GM12878 (cell line): Measurements from ENCODE around the gene SLC7A1. TPM values are rescaled to one million over a fixed set of nuclear protein-coding genes. Genes with fewer than 3 reads are reported as not detected.

Experiments used
- ATAC-seq: fragments of 200-7000 bp; cut with Tn5 transposase; 3 replicates; pipeline ENCODE4 v1.9.1; 2020; ENCODE audit warnings: mild to moderate bottlenecking, moderate library complexity
- BruUV-seq: library from RNA; stranded (reverse); fragments of 400-500 nt; replicated peaks from 2 replicates; lab custom pipeline; 2021; lab: Mats Ljungman, UMichigan
- CTCF ChIA-PET: fragments of 300-600 bp; sonication (Branson Sonifier 250); formaldehyde crosslinking; extraction: SDS; loops from one replicate; lab custom pipeline; 2021; ENCODE audit warnings: inconsistent platforms; lab: Yijun Ruan, JAX
- POLR2A ChIA-PET: fragments of 350-600 bp; formaldehyde crosslinking; extraction: SDS; loops from one replicate; lab custom pipeline; 2021; ENCODE audit warnings: inconsistent platforms; lab: Charles Lee
- RAD21 ChIA-PET: fragments of 300-600 bp; sonication (Branson Sonifier 250); formaldehyde crosslinking; loops from one replicate; lab custom pipeline; 2023; ENCODE audit warnings: antibody characterized with exemption; ENCODE audit not compliant: unreplicated experiment; lab: Charles Lee
- SMC1A ChIA-PET: fragments of 300-600 bp; sonication (Branson Sonifier 250); formaldehyde crosslinking; loops from one replicate; lab custom pipeline; 2023; ENCODE audit not compliant: unreplicated experiment, uncharacterized antibody; lab: Charles Lee
- DNase-seq: peaks from one replicate; pipeline ENCODE4 v3.0.0-alpha.2; 2011; ENCODE audit warnings: low read depth, low spot score
- FAIRE-seq: peaks from 3 replicates; lab custom pipeline; 2011; peaks lifted over from hg19 to GRCh38; lab: Jason Lieb, UNC
- H2AFZ ChIP-seq: 2 replicates; pipeline ENCODE4 v1.6.0; 2011; ENCODE audit warnings: low read depth, low read length, control low read depth; ENCODE audit not compliant: control insufficient read depth
- H3K27ac ChIP-seq: 2 replicates; pipeline ENCODE4 v1.5.1; 2011; ENCODE audit warnings: control low read depth; ENCODE audit not compliant: control insufficient read depth, insufficient read depth
- H3K27me3 ChIP-seq, 2 experiments: replicated peaks in 1 of 2; 2 replicates each; pipeline versions ENCODE4 v1.6.0 to v1.6.1; 2011; ENCODE audit warnings: low read length in 1 of 2; ENCODE audit not compliant: control insufficient read depth in 2 of 2, insufficient read depth in 2 of 2
- H3K36me3 ChIP-seq, 2 experiments: 2 replicates each; pipeline ENCODE4 v1.5.1; 2011; ENCODE audit warnings: low read length in 1 of 2; ENCODE audit not compliant: control insufficient read depth in 2 of 2, insufficient read depth in 2 of 2
- H3K4me1 ChIP-seq: 2 replicates; pipeline ENCODE4 v1.6.1; 2011; ENCODE audit warnings: mild to moderate bottlenecking, low read length, moderate library complexity, mixed read lengths; ENCODE audit not compliant: control insufficient read depth, insufficient read depth
- H3K4me2 ChIP-seq: 2 replicates; pipeline ENCODE4 v1.6.0; 2011; ENCODE audit warnings: control low read depth; ENCODE audit not compliant: control insufficient read depth, insufficient read depth
- H3K4me3 ChIP-seq: fragments of 200-600 bp; sonication (generic); 2 replicates; pipeline ENCODE4 v1.5.1; 2016
- H3K79me2 ChIP-seq: 2 replicates; pipeline ENCODE4 v1.6.0; 2011; ENCODE audit warnings: low read length; ENCODE audit not compliant: control insufficient read depth, insufficient read depth
- H3K9ac ChIP-seq: 2 replicates; pipeline ENCODE4 v1.8.0; 2011; ENCODE audit warnings: low read length, control low read depth, mixed read lengths; ENCODE audit not compliant: control insufficient read depth, insufficient read depth
- H3K9me3 ChIP-seq: replicated peaks from 3 replicates; pipeline ENCODE4 v1.5.1; 2011; ENCODE audit warnings: mild to moderate bottlenecking, low read length; ENCODE audit not compliant: control insufficient read depth, insufficient read depth
- H4K20me1 ChIP-seq: 2 replicates; pipeline ENCODE4 v1.6.0; 2011; ENCODE audit not compliant: control insufficient read depth, insufficient read depth
- ATF2 ChIP-seq: IDR thresholded peaks from 2 replicates; pipeline ENCODE4 v1.6.1; 2012; ENCODE audit warnings: low read length, inconsistent platforms
- BHLHE40 ChIP-seq, 2 experiments: fragments of 450-650 bp in 1 of 2; IDR thresholded peaks; 2 replicates each; pipeline ENCODE4 v1.6.1; 2011 to 2017; ENCODE audit warnings: low read depth in 2 of 2, borderline replicate concordance in 1 of 2, improper control_type of control experiment in 1 of 2, low read length in 1 of 2, mild to moderate bottlenecking in 1 of 2
- CBX5 ChIP-seq: sonication (generic); IDR thresholded peaks from 2 replicates; pipeline ENCODE4 v1.6.1; 2016; ENCODE audit warnings: low read depth, moderate library complexity, mild to moderate bottlenecking, inconsistent platforms
- CUX1 ChIP-seq: IDR thresholded peaks from 2 replicates; pipeline ENCODE4 v1.6.1; 2012; ENCODE audit warnings: improper control_type of control experiment, low read depth, low read length; ENCODE audit not compliant: insufficient replicate concordance
- FOS ChIP-seq: IDR thresholded peaks from 3 replicates; pipeline ENCODE4 v1.6.1; 2011; ENCODE audit warnings: borderline replicate concordance; ENCODE audit not compliant: insufficient read length; ENCODE audit errors: extremely low read depth
- KDM1A ChIP-seq: fragments of 200-600 bp; sonication (generic); IDR thresholded peaks from 2 replicates; pipeline ENCODE4 v1.6.1; 2016; ENCODE audit warnings: borderline replicate concordance
- NFYA ChIP-seq: IDR thresholded peaks from 2 replicates; pipeline ENCODE4 v1.6.1; 2011; ENCODE audit warnings: low read depth, mild to moderate bottlenecking, low read length, improper control_type of control experiment, borderline replicate concordance
- PKNOX1 ChIP-seq: fragments of 450-650 bp; IDR thresholded peaks from 2 replicates; pipeline ENCODE4 v1.6.1; 2016; ENCODE audit warnings: mild to moderate bottlenecking
- RUNX3 ChIP-seq: IDR thresholded peaks from 2 replicates; pipeline ENCODE4 v1.6.1; 2012; ENCODE audit warnings: low read length, inconsistent platforms
- SIN3A ChIP-seq: IDR thresholded peaks from 2 replicates; pipeline ENCODE4 v1.6.1; 2012; ENCODE audit warnings: low read depth, low read length, improper control_type of control experiment
- SUZ12 ChIP-seq: fragments of 200-600 bp; sonication (generic); IDR thresholded peaks from one replicate; pipeline ENCODE4 v1.6.1; 2018; ENCODE audit warnings: antibody characterized with exemption, mild to moderate bottlenecking; ENCODE audit not compliant: unreplicated experiment
- USF1 ChIP-seq: IDR thresholded peaks from 2 replicates; pipeline ENCODE4 v1.6.1; 2011; ENCODE audit warnings: borderline replicate concordance, low read depth, mild to moderate bottlenecking, moderate library complexity, mixed read lengths, low read length; ENCODE audit not compliant: insufficient read depth; ENCODE audit errors: extremely low read length
- USF2 ChIP-seq: IDR thresholded peaks from 2 replicates; pipeline ENCODE4 v1.6.1; 2011; ENCODE audit warnings: low read depth, low read length, improper control_type of control experiment, borderline replicate concordance
- WGBS: methylation state at CpG from one replicate; pipeline ENCODE4 v1.1.6; 2016; ENCODE audit warnings: low lambda C conversion rate; ENCODE audit not compliant: insufficient replicate concordance, insufficient coverage; ENCODE audit errors: missing lambda C conversion rate; 5-methylcytosine and 5-hydroxymethylcytosine counted together
- in situ Hi-C: fragments of 300-500 bp; cut with MboI; formaldehyde crosslinking; loops from 9 replicates; pipeline ENCODE4 v1.14.3; 2018; ENCODE audit warnings: mixed read lengths
- intact Hi-C: fragments of 100-400 bp; cut with micrococcal nuclease; formaldehyde crosslinking; loops from one replicate; pipeline ENCODE4 v1.14.2; 2022; ENCODE audit not compliant: unreplicated experiment
- polyA plus RNA-seq, 11 experiments: library from polyadenylated mRNA; depleted of rRNA in 4 of 11; unstranded in 6 of 11; stranded (reverse) in 5 of 11; fragments of >200 nt; fragmentation: Nextera tagmentation in 4 of 11; fragmentation: Illumina TruSeq in 1 of 11; extraction: Ambion mirVana in 4 of 11; extraction: Trizol in 1 of 11; gene quantifications; 1 replicate in 1 of 11; 2 replicates in 10 of 11; pipeline versions ENCODE4 v1.2.1 to v1.2.3, GENCODE V29; 2011 to 2016; ENCODE audit warnings: inconsistent platforms in 2 of 11, missing spikeins in 2 of 11, low read depth in 1 of 11
- total RNA-seq, 4 experiments: library from RNA; depleted of rRNA in 3 of 4; stranded (reverse); fragments of >200 nt in 3 of 4; fragmentation: Illumina TruSeq in 1 of 4; extraction: Trizol in 1 of 4; gene quantifications; 2 replicates each; pipeline versions ENCODE4 v1.2.1 to v1.2.3, GENCODE V29; 2013 to 2021

The SLC7A1 gene
- total and polyA plus RNA-seq, 10 of the 15 experiments (the other 5 are each of a cell fraction or from before 2014, with no cell fraction given), result 6.4 to 91.7 (median 23.4) TPM

GRCh38 chr13:29529754-29530153, 65.7 kb downstream of the SLC7A1 start:
- RAD21 ChIA-PET, result no interaction called here
- ATAC-seq (no peak), FAIRE-seq (no peak), DNase-seq (no peak)
- H3K27me3 ChIP-seq, result no peaks in the 10 kb centered on the region
- no peaks in the 10 kb centered on the region for H4K20me1 ChIP-seq
- SMC1A ChIA-PET, result no interaction called here
- H3K4me3 ChIP-seq, result no peak overlapping the region
- no peaks in the 10 kb centered on the region for H3K79me2 ChIP-seq
- no peak overlapping the region for H3K27ac ChIP-seq
- intact Hi-C loops, result no loop called here
- no peak overlapping the region for H3K9ac ChIP-seq
- H3K9me3 ChIP-seq, result no peaks in the 10 kb centered on the region
- 96% methylated on average over 5 of the region's 5 CpGs for WGBS
- H3K4me2 ChIP-seq, result no peak overlapping the region
- H3K4me1 ChIP-seq, result no peaks in the 10 kb centered on the region
- in situ Hi-C loops, result no loop called here
- no TSS peak for BruUV-seq
- H2AFZ ChIP-seq, result no peak overlapping the region
- POLR2A ChIA-PET, result no interaction called here
- H3K36me3 ChIP-seq, result peaks cover 21 to 23% of the 10 kb centered on the region in 2 experiments
- CTCF ChIA-PET, result interaction anchor here (1.0 kb wide), 1 partner anchor 22 kb away, joined by 3 read pairs; no protein-coding TSS in a partner anchor
- no peak for TF ChIP-seq BHLHE40 (IDR thresholded peaks at IDR 0.05; ENCODE audit: borderline replicate concordance in 1 of 2, low read depth in 2 of 2, low read length in 1 of 2)
- no peak for TF ChIP-seq SIN3A
- TF ChIP-seq FOS, result no peak
- TF ChIP-seq SUZ12, result no peak
- TF ChIP-seq PKNOX1, result no peak
- TF ChIP-seq KDM1A, result no peak
- TF ChIP-seq USF2, result no peak
- no peak for TF ChIP-seq ATF2
- TF ChIP-seq NFYA, result no peak
- TF ChIP-seq USF1, result no peak
- no peak for TF ChIP-seq CBX5
- no peak for TF ChIP-seq RUNX3
- no peak for TF ChIP-seq CUX1
